ENCODE data around the gene NTNG2.

NTNG2 gene

DNA sequence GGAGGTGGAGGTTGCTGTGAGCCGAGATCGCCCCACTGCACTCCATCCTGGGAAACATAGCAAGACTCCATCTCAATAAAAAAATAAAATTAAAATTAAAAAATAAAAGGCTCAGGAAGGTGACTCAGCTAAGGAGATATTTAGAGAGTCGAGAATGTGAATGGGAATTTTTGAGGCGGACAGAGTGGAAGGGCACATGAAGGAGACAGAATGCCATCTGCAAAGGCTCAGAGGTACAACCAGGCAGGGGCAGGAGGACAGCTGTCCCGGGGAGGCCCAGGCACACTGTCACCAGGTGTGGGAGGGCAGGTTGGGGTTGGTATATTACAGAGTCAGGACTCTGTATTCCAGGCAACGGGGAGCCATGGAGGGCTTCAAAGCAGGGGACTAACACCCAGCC lies 35.5 kb downstream of the NTNG2 start:
- no peaks in the 10 kb centered on the region for H3K9me3 ChIP-seq (ENCODE audit: control insufficient read depth, insufficient read depth, low read depth, low read length)
- H3K36me3 ChIP-seq (ENCODE audit: control insufficient read depth in 2 of 2, insufficient read depth in 1 of 2, low read length in 2 of 2), result no peaks in the 10 kb centered on the region
- H3K27ac ChIP-seq (ENCODE audit: extremely low read depth, low read depth, low read length), result no peak overlapping the region
- H3K4me1 ChIP-seq (ENCODE audit: control insufficient read depth, insufficient read depth, low read length), result 0 out of 2 replicates have a peak, but pooled peaks cover 1% of the 10 kb centered on the region
- CTCF ChIA-PET, result interaction anchor here (1.1 kb wide), 2 partner anchors 27 to 37 kb away, joined by 3 to 5 read pairs; no protein-coding TSS in a partner anchor
- H3K4me3 ChIP-seq (ENCODE audit: low read depth, low read length), result no peak overlapping the region
- TF ChIP-seq ZNF157 (tag by site-specific recombination; IDR thresholded peaks at IDR 0.05) (no peak), ZNF510 (tag by site-specific recombination; IDR thresholded peaks at IDR 0.05; ENCODE audit: insufficient replicate concordance) (no peak), ZNF560 (tag by site-specific recombination; IDR thresholded peaks at IDR 0.05; ENCODE audit: borderline replicate concordance) (no peak)
- POLR2A ChIA-PET, result no interaction called here

DNA sequence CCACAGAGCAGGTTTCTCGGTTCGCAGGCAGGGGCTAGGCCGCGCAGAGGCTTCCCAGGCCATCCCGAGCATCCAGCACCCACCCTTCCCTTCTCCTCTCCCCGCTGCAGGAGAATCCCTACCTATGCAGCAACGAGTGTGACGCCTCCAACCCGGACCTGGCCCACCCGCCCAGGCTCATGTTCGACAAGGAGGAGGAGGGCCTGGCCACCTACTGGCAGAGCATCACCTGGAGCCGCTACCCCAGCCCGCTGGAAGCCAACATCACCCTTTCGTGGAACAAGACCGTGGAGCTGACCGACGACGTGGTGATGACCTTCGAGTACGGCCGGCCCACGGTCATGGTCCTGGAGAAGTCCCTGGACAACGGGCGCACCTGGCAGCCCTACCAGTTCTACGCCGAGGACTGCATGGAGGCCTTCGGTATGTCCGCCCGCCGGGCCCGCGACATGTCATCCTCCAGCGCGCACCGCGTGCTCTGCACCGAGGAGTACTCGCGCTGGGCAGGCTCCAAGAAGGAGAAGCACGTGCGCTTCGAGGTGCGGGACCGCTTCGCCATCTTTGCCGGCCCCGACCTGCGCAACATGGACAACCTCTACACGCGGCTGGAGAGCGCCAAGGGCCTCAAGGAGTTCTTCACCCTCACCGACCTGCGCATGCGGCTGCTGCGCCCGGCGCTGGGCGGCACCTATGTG lies 36.1 kb downstream of the NTNG2 start:
- H3K4me1 ChIP-seq (ENCODE audit: control insufficient read depth, insufficient read depth, low read length), result 0 out of 2 replicates have a peak, but pooled peaks cover 3% of the 10 kb centered on the region
- TF ChIP-seq ZNF24 (tag by site-specific recombination; IDR thresholded peaks at IDR 0.05), result no peak
- ChIA-PET CTCF (interaction anchor here (1.1 kb wide), 1 partner anchor 28 kb away, joined by 5 read pairs; no protein-coding TSS in a partner anchor), POLR2A (no interaction called here)
- no peaks in the 10 kb centered on the region for H3K36me3 ChIP-seq (ENCODE audit: control insufficient read depth in 2 of 2, insufficient read depth in 1 of 2, low read length in 2 of 2)
- no peak overlapping the region for H3K27ac ChIP-seq (ENCODE audit: extremely low read depth, low read depth, low read length)
- no peak overlapping the region for H3K4me3 ChIP-seq (ENCODE audit: low read depth, low read length)
- no peaks in the 10 kb centered on the region for H3K9me3 ChIP-seq (ENCODE audit: control insufficient read depth, insufficient read depth, low read depth, low read length)

GRCh38 chr9:132199056-132199455 lies 37.2 kb downstream of the NTNG2 start:
- ChIA-PET CTCF (interaction anchor here (0.7 to 1.5 kb wide), 3 partner anchors 28 to 68 kb away, joined by 3 to 7 read pairs (median 4); no protein-coding TSS in a partner anchor), POLR2A (no interaction called here)
- H3K4me1 ChIP-seq (ENCODE audit: control insufficient read depth, insufficient read depth, low read length), result 0 out of 2 replicates have a peak, but pooled peaks cover 3% of the 10 kb centered on the region
- H3K27ac ChIP-seq (ENCODE audit: extremely low read depth, low read depth, low read length), result no peak overlapping the region
- TF ChIP-seq ZEB2 (tag by site-specific recombination; IDR thresholded peaks at IDR 0.05) (no peak), ZNF561 (tag by site-specific recombination; IDR thresholded peaks at IDR 0.05; ENCODE audit: borderline replicate concordance) (no peak), PRDM1 (tag by site-specific recombination; IDR thresholded peaks at IDR 0.05) (no peak)
- H3K9me3 ChIP-seq (ENCODE audit: control insufficient read depth, insufficient read depth, low read depth, low read length), result no peaks in the 10 kb centered on the region
- H3K4me3 ChIP-seq (ENCODE audit: low read depth, low read length), result no peak overlapping the region
- H3K36me3 ChIP-seq (ENCODE audit: control insufficient read depth in 2 of 2, insufficient read depth in 1 of 2, low read length in 2 of 2), result no peaks in the 10 kb centered on the region

- Histone ChIP-seq H3K9me3 (ENCODE audit: control insufficient read depth, insufficient read depth, low read depth, low read length) (no peaks in the 10 kb centered on the region), H3K27ac (ENCODE audit: extremely low read depth, low read depth, low read length) (no peak overlapping the region), H3K4me3 (ENCODE audit: low read depth, low read length) (no peak overlapping the region), H3K4me1 (ENCODE audit: control insufficient read depth, insufficient read depth, low read length) (0 out of 2 replicates have a peak, but pooled peaks cover 3% of the 10 kb centered on the region), H3K36me3 (ENCODE audit: control insufficient read depth in 2 of 2, insufficient read depth in 1 of 2, low read length in 2 of 2) (no peaks in the 10 kb centered on the region)
- ChIA-PET CTCF (interaction anchor here (0.8 to 1.3 kb wide), 3 partner anchors 29 to 36 kb away, joined by 3 read pairs; no protein-coding TSS in a partner anchor), POLR2A (no interaction called here)
- TF ChIP-seq ZNF184 (tag by site-specific recombination; IDR thresholded peaks at IDR 0.05) (no peak), OSR2 (tag by site-specific recombination; IDR thresholded peaks at IDR 0.05) (no peak), ZNF670 (tag by site-specific recombination; IDR thresholded peaks at IDR 0.05; ENCODE audit: low read depth) (no peak), ZNF302 (tag by site-specific recombination; IDR thresholded peaks at IDR 0.05; ENCODE audit: low read depth) (no peak), ZNF391 (tag by site-specific recombination; IDR thresholded peaks at IDR 0.05; ENCODE audit: borderline replicate concordance, low read depth) (no peak), ZEB2 (tag by site-specific recombination; IDR thresholded peaks at IDR 0.05) (no peak)
Measured at GRCh38 chr9:132200706-132201105, 38.8 kb downstream of the NTNG2 start.

DNA sequence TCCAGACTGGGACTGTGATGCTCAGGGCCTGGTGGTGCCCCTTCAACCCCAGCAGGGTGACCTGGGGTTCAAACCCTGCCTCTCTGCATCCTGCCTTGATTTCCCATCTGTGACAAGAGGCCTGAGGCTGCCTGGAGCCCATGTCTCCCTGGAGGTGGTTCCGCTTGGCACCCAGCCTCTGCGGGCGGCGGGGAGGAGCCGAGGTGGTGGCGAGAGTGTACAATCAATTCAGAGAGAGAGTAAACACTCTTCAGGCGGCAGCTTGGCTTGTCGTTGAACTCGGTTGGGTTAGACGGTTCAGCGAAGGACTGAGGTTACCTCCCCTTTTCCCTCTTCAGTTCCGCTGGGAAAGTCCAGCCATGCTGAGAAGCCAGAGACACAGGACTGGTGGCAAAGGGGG lies 39.3 kb downstream of the NTNG2 start:
- ChIA-PET CTCF (interaction anchor here (1.0 to 2.2 kb wide), 3 partner anchors 32 to 35 kb away, joined by 3 to 13 read pairs (median 3); no protein-coding TSS in a partner anchor), POLR2A (no interaction called here)
- H3K9me3 ChIP-seq (ENCODE audit: control insufficient read depth, insufficient read depth, low read depth, low read length), result no peaks in the 10 kb centered on the region
- H3K4me1 ChIP-seq (ENCODE audit: control insufficient read depth, insufficient read depth, low read length), result 0 out of 2 replicates have a peak, but pooled peaks cover 3% of the 10 kb centered on the region
- H3K27ac ChIP-seq (ENCODE audit: extremely low read depth, low read depth, low read length), result no peak overlapping the region
- H3K4me3 ChIP-seq (ENCODE audit: low read depth, low read length), result no peak overlapping the region
- H3K36me3 ChIP-seq (ENCODE audit: control insufficient read depth in 2 of 2, insufficient read depth in 1 of 2, low read length in 2 of 2), result no peaks in the 10 kb centered on the region
- TF ChIP-seq SCRT2 (tag by site-specific recombination; IDR thresholded peaks at IDR 0.05) (no peak), OSR2 (tag by site-specific recombination; IDR thresholded peaks at IDR 0.05) (no peak), KLF8 (tag by site-specific recombination; IDR thresholded peaks at IDR 0.05) (no peak), ZBTB21 (tag by site-specific recombination; IDR thresholded peaks at IDR 0.05) (no peak), PRDM1 (tag by site-specific recombination; IDR thresholded peaks at IDR 0.05) (no peak)
- TF ChIP-seq, protein P1, sequence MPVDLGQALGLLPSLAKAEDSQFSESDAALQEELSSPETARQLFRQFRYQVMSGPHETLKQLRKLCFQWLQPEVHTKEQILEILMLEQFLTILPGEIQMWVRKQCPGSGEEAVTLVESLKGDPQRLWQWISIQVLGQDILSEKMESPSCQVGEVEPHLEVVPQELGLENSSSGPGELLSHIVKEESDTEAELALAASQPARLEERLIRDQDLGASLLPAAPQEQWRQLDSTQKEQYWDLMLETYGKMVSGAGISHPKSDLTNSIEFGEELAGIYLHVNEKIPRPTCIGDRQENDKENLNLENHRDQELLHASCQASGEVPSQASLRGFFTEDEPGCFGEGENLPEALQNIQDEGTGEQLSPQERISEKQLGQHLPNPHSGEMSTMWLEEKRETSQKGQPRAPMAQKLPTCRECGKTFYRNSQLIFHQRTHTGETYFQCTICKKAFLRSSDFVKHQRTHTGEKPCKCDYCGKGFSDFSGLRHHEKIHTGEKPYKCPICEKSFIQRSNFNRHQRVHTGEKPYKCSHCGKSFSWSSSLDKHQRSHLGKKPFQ (tag by site-specific recombination; IDR thresholded peaks at IDR 0.05), result no peak
- TF ChIP-seq, protein P2, sequence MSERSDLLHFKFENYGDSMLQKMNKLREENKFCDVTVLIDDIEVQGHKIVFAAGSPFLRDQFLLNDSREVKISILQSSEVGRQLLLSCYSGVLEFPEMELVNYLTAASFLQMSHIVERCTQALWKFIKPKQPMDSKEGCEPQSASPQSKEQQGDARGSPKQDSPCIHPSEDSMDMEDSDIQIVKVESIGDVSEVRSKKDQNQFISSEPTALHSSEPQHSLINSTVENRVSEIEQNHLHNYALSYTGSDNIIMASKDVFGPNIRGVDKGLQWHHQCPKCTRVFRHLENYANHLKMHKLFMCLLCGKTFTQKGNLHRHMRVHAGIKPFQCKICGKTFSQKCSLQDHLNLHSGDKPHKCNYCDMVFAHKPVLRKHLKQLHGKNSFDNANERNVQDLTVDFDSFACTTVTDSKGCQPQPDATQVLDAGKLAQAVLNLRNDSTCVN (tag by site-specific recombination; optimal IDR thresholded peaks at IDR 0.05), result no peak
